HG02642 (cell line): ENCODE data around the gene LZTR1.

Experiments used
- ATAC-seq: cut with Tn5 transposase; IDR thresholded peaks from one replicate; pipeline ENCODE4 v1.9.1; 2021; ENCODE audit warnings: mild to moderate bottlenecking; ENCODE audit not compliant: unreplicated experiment, poor library complexity

Gene LZTR1

DNA sequence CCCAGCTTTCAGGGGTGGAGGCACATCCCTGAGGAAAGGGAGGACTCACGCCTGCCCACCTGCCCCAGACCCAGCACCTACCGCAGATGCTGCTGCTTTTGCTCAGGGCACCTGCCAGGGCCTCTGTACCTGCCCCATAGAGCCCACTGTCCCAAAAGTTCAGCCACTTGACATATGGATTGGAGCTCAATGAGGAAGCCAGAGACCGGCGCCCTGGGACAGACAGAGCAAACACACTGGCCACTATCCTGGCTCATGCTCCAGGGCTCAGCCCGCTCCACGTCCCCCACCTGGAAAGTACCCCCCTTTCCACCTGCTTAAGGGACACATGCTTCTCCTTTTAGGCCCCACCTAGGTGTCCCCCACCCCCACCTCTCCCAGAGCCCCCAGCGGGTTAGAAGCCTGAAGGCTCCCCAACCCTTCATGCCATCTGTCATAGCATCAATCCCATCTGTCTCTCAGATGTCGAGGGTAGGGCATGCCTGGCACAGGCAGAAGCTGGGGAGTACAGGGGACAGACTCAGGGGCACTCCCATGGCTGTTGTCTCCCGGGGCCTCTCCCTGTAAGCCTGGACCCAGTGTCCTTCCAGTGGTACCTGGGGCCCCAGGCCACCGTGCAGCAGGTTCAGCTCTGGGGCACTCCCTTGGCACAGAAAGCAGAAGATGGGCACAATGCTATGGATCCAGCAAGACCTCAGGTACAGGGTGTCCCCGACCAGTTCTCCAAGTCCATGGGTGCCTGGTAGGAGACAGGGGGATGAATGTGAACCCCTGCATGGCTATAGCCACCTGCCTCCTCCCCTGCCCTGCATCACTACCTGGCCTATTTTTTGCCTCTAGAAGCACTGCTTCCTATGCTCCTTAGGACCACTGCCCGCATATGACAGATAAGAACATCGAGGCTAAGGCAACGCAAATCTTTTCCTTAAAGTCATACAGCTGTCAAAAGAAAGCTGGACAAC lies 30.6 kb downstream of the LZTR1 start:
- no peak for ATAC-seq

DNA sequence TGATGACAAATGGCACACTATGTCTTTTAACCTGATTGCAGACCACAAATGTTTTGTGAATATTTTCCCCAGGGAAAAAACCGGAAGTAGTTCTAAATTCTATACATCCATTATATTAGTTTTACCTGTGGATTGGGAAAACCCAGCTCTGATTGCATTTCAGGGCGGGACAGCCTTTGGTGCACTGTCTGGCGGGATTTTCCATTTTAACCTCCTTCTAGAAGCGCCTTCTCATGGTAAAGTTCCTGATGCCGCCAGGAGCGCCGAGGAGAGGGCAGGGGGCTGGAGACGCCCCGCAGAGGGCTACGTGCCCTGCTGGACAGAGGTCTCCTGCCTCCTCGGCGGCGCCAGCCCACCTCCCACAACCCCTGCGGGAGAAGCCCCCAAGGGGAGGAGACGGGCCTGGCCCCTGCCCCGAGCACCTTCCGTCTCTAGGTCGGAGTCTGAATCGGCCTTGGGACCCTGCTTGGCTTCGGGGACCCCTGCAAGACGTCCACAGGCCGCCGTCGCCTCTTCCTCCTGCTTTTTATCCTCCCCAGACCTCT lies 31.6 kb downstream of the LZTR1 start:
- ATAC-seq = peak; percentile 18

DNA sequence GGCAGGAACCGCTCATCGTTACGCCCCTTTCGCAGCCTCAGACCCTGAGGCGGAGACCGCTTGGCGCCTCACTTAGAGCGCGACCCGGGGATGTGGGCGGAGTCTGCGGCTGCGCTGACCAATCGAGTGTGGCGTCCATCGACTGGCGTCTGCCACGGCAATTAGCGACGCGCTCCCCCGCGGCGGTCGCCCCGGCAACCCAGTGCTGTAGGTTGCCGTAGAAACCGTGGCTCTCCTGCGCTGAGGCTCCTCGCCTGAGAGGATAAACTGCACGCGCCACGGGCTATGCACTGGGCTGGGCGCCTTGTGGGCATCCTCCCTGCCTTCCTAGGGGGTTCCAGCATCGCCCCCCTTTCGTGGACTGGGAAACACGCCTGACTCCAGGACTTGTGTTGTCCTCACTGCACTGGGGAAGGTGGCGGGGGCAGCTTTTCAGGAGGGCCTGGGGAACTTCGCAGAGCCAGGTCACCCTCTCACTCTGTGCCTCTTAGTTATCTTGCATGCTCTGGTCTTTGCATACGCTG lies 32.2 kb downstream of the LZTR1 start:
- peak; percentile 81 for ATAC-seq

DNA sequence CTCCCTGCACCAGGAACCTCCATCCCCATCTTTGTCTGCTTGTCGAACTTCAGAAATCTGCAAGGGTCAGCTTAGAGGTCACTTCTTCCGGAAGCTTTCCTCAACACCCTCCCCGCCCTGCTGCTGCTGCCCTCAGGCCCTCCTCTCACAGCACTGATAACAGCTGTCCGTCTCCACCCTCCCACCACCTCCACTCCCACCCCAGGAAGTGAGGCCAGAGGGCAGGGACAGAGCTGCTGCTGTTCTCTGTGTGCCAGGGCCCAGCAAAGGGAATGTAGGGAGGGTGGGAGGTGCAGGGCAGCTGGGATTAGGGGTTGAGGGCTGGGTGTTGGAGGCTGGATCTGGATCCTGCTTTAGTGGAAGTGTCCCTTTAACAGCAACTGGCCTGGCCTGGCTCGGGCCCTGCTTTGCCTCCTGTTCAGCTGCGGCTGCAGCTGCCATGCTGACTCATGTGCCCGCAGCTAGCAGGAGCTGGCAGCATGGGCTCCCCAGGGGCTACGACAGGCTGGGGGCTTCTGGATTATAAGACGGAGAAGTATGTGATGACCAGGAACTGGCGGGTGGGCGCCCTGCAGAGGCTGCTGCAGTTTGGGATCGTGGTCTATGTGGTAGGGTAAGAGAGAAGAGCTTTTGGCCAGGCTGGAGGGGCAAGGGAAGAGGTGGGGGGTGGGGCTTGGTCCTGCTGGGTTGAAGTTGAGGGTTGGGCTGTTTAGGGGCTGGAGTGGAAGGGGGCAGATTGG lies 32.8 kb downstream of the LZTR1 start, which contains the start of gene P2RX6:
TSS of gene P2RX6 (plus strand) at position 440 of the 740 bp plus-strand sequence. CDS start at position 450, 10 bp downstream.
- ATAC-seq = no peak

DNA sequence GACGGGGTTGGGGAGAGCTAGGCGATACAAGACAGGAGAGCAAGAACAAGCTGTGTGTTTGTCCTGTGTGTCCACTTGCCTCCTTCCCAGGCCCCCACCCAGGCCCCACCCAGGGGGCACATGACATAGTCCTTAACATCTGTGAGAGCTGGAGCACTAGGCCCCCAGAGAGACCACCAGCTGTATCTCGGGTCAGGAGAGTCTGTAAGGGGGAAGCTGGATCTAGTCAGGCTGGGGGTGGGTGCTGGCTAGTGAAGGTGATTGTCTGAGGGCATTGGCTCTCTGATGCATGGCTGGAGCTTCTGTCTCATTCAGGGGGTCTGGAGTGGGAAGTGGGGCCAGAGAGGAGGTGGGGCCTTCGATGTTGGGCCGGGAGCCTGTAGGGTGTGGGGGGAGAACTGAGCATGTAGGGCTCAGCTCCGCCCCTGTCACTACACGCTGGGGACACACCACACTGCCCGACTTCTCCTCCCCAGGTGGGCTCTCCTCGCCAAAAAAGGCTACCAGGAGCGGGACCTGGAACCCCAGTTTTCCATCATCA lies 33.4 kb downstream of the LZTR1 start:
- no peak for ATAC-seq

DNA sequence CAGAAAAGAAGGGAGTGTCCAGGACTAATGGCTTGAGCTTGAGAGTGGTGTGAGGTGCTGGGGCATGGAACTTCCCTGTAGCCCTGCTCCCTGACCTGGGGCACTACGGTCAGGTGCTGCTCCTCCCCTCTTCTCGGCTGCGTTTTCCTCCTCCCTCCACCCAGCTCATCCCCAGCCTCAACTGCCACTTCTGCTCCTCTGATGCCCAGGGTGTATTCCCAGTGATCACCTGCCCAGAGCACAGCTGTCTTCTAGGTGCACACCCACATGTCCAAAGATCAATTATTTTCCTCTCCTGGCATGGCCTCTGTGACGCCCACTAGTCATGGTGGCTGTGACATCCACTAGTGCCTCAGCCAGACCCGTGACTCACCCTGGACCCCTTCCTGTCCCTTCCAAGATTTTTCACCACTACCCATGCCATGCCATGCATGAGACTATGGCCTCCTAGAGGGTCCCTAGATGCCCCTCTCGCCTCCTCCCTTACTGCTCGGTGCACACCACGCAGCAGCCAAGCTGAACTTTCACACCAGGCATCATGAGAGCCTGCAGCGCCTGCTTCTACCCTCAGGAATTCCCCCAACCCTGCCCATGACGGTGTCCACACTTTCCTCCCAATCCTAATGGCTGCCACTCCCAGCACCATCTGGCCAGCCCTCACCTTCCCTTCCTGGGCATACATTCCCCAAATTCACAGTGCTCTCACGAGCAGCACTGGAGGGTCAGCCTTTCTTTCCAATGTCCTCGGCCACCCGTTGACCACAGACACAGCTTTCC lies 34.7 kb downstream of the LZTR1 start:
- ATAC-seq = no peak

DNA sequence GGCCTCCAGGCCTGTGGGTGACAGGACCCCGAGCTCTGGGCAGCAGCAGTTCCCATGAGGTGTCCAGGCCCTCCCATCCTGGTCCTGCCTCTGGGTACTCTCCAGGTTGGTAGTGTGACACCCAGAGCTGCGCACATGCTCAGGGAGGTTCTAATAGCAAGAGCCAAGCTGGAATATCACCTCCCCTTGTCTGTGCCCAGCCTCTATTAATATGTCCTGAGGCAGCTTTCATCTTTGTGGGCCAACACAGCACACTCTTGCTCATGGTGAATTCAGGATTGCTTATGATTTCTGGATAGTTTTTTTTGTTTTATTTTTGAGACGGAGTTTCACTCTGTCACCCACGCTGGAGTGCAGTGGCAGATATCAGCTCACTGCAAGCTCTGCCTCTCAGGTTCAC lies 36.2 kb downstream of the LZTR1 start:
- ATAC-seq = no peak

DNA sequence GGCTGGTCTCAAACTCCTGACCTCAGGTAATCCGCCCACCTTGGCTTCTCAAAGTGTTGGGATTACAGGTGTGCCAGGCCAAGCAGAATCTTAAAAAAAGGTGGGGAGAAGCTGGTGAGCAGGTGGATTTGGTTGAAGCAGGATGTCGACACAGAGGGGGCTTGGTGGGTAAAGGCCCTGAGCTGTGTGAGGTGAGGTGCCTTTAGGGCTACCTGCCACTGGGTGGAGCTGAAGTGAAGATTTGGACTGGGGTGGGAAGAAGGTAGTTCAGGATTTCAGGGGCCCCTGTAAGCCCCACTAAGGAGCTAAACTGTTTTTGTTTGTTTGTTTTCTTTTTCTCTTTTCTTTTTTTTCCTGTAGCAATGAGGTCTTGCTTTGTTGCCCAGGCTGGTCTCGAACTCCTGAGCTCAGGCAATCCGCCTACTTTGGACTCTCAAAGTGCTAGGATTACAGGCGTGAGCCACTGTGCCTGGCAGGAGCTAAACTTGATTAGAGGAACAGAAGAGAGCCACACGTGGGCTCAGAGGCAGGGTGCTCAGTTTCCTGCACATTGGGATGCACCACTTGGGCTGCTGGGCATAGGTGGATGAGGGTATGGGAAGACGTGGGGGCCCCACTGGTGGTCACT lies 38.8 kb downstream of the LZTR1 start:
- ATAC-seq = no peak

DNA sequence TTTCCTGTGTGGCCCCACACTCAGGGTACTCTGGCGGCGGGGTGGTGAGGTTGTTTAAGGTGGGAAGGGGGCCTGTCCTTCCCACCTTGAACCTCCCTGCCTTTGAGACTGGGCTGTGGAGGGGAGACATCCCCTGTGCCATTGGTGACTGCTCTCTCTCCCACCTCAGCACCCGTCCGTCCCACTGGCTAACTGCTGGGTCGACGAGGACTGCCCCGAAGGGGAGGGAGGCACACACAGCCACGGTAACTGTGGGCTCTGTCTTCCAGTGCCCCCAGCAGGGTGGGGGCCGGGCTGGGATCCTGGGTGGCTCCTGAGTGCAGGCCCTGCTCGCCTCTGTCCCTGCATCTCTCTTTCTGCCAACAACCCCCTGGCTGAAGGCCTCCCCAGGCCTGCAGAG lies 40.4 kb downstream of the LZTR1 start:
- no peak for ATAC-seq

DNA sequence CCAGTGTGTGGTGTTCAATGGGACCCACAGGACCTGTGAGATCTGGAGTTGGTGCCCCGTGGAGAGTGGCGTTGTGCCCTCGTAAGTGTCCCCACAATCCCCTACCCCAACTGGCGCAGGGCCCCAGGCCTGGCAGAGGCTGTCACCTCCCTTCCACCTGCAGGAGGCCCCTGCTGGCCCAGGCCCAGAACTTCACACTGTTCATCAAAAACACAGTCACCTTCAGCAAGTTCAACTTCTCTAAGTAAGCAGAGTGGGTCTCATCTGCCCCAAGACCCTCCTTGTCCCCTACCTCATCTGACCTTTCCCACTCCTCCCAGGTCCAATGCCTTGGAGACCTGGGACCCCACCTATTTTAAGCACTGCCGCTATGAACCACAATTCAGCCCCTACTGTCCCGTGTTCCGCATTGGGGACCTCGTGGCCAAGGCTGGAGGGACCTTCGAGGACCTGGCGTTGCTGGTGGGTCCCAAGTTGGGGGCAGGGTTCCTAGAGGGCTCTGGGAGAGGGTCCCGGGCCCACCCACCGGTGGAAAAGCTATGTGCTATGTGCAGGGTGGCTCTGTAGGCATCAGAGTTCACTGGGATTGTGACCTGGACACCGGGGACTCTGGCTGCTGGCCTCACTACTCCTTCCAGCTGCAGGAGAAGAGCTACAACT lies 41.0 kb downstream of the LZTR1 start:
- no peak for ATAC-seq

DNA sequence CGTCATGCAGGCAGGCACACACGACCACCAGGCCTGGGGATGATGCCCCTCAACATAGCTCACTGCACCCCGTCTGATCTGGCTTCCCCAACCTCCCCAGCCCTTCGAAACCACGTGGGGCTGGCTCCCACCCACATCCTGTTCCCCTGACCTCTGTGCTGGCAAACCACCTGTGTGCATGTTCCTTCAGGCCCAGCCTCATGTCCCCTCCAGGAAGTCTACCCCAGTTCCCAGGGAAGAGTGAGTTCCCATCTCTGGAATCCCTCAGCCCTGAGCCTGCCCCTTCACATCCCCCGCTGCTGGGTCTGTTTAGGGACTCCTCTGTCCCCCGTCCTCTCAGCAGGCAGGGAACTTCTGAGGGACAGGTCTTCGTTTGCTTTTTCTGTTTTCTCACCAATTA lies 43.2 kb downstream of the LZTR1 start:
- ATAC-seq = no peak

DNA sequence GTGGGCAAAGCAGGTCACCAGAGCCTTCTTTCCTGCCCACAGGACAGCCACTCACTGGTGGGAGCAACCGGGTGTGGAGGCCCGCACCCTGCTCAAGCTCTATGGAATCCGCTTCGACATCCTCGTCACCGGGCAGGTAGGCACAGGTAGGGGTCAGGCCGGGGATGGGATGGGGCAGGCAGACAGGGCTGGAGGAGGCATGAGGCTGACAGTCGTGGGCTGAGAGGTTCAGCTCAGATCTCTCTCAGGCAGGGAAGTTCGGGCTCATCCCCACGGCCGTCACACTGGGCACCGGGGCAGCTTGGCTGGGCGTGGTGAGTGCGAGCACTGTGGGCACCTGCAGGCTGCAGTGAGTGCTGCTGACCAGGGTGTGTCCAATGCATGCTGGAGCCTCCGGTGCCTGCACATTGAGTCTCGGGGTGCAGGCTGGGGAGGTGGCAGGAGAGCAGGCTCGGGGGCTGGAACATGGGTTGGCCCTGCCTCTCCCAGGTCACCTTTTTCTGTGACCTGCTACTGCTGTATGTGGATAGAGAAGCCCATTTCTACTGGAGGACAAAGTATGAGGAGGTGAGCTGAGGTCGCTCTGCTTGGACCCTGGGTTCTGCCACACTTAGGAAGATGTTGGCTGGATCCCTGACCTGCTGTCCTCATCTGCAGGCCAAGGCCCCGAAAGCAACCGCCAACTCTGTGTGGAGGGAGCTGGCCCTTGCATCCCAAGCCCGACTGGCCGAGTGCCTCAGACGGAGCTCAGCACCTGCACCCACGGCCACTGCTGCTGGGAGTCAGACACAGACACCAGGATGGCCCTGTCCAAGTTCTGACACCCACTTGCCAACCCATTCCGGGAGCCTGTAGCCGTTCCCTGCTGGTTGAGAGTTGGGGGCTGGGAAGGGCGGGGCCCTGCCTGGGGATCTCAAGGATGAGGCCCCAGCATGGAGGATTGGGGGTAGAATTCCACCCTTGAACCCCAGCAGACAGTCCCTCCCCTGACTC lies 44.0 kb downstream of the LZTR1 start:
- ATAC-seq = no peak

DNA sequence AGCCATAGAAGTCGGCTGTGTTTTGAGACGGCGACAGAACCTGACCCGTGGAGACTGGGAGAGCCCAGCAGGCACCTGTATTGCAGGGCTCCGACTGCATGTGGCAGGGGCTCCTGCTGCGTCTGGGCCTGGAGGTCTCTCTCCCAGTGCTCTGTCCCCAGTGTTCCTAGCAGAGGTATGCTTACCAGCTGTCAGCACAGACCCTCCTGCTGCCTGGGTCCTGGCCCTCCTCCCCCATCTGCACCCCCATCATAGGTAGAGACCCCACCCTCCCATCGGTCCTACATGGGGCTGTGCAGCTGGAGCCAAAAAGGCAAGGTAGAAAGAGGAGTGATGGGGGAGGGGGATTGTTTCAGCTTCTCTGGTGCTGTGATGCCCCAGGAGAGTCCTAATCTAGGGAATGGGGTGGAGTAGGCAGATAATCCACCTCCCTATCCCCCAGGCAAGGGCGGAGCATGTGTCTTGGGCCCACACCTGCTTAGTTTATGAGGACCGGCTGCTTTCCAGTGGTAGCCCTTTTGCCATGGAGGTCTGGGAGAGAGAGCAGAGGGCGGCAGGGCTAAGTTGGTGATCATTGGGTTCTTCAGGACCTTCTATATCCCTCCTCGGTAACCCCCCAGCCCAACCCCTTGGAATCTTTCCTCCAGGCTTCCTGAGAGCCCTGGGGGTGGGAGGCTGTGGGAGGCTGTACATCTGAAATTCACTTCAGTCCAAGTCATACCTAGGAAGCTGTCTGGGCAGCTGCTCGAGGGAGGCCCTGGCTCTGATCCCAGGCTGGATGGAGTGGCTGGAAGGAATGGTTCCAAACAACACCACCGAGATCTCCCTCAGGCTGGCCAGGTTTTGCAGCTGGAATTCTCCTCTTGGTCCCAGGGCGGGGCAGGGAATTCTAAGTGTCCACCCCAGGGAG lies 44.9 kb downstream of the LZTR1 start:
- ATAC-seq = no peak

DNA sequence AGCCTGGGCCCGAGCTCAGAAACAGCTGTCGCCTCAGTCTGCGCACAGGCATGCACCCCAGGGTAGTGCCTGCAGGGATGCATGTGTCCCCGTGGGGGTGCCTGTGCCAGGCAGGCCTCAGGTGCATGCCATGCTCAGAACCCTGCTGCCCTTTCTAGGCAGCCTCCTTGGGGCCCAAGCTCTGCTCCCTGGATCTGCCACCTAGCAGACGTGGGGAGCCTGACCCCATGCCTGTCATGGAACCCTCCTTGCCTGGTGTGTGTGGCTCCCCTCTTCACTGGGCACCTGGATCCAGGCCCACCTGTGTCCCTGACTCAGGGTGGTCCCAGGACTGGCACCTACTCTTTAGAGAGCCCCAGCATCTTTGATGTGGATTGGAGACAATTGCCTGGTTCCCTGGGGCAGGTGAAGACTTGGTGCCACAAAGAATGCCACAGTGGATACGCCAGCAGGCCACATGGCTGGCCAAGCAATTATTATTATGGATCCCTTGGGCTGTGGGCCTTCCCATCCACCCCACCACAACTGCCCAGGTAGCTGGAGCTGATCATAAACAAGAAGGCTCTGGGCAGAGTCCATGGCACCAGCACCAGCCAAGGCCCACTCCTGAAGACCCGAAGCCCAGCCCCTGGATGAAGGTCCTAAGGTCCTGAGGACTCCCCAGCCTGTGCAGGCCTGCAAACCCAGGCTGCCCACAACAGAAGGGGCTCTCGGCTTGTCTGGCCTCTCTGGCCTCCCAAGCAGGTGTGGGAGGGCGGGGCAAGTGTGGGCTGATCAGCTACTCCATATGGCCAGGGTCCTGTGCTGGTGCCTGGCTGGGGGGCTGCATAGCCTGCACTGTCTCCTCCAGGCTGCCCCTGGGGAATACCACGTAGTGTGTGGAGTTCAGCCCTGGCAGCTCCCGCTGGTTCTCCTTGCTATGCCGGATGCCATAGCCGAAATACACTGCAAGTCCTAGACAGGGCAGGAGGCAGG lies 46.5 kb downstream of the LZTR1 start:
- ATAC-seq = no peak

DNA sequence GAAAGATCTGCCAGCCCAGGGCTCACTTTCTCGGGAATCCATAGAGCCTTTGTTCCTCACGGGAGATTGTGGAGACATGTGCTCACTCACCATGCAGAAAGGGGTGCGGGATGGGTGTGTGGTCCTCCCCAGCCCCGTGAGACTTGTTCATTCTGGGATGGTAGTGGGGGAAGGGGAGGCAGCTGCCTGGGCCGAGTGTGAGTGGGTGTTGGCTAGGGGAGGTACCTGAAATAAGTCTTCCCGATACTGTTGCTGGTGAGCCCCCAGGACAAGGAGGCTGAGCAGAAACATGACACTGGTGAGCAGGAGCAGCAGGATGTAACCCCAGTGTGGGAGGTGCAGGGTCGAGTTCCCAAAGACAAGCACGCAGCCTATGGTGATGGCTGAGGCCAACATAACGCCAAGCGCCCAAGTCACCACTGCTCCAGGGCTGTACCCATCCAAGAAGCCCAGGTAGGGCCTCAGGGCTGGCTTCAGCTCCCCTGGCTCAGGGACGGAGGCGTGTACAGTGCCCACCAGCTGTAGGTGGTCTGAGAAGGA lies 47.5 kb downstream of the LZTR1 start:
- ATAC-seq = no peak
